GM19438 (cell line): ENCODE results near the gene SETD1B.

Experiments
- ATAC-seq: cut with Tn5 transposase; IDR thresholded peaks from one replicate; pipeline ENCODE4 v1.9.1; 2021; ENCODE audit warnings: low read depth; ENCODE audit not compliant: unreplicated experiment

SETD1B gene

DNA sequence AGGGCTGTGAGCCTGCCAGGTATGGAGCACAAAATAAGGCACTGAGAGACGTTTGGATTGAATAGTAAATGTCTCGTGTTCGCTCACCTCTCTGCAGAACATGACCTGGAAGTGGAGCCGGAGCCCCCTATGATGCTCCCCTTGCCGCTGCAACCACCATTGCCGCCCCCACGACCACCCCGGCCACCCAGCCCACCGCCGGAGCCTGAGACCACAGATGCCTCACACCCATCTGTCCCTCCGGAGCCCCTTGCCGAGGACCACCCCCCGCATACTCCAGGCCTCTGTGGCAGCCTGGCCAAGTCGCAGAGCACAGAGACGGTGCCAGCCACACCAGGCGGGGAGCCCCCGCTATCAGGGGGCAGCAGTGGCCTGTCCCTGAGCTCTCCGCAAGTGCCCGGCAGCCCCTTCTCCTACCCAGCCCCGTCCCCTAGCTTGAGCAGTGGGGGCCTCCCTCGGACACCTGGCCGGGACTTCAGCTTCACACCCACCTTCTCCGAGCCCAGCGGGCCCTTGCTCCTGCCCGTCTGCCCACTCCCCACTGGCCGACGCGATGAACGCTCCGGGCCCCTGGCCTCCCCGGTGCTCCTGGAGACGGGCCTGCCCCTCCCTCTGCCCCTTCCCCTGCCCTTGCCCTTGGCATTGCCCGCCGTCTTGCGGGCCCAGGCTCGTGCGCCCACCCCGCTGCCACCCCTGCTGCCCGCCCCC lies 18.7 kb downstream of the SETD1B start:
- ATAC-seq: no peak

DNA sequence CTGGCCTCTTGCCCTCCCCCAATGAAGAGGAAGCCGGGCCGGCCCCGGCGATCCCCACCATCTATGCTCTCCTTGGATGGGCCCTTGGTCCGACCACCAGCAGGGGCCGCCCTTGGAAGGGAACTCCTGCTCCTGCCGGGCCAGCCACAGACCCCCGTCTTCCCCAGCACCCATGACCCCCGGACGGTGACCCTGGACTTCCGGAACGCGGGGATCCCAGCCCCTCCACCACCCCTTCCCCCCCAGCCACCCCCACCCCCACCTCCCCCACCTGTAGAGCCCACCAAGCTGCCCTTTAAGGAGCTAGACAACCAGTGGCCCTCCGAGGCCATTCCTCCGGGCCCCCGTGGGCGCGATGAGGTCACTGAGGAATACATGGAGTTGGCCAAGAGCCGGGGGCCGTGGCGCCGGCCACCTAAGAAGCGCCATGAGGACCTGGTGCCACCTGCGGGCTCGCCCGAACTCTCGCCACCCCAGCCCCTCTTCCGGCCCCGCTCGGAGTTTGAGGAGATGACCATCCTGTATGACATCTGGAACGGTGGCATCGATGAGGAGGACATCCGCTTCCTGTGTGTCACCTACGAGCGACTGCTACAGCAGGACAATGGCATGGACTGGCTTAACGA lies 19.4 kb downstream of the SETD1B start:
- no peak for ATAC-seq

- no peak for ATAC-seq
These were observed 19.9 kb downstream of the SETD1B start for GRCh38 chr12:121823727-121824115.

- no peak for ATAC-seq
These were observed 21.3 kb downstream of the SETD1B start for GRCh38 chr12:121825041-121825523.

GRCh38 chr12:121826318-121827150 lies 22.7 kb downstream of the SETD1B start:
- no peak for ATAC-seq

DNA sequence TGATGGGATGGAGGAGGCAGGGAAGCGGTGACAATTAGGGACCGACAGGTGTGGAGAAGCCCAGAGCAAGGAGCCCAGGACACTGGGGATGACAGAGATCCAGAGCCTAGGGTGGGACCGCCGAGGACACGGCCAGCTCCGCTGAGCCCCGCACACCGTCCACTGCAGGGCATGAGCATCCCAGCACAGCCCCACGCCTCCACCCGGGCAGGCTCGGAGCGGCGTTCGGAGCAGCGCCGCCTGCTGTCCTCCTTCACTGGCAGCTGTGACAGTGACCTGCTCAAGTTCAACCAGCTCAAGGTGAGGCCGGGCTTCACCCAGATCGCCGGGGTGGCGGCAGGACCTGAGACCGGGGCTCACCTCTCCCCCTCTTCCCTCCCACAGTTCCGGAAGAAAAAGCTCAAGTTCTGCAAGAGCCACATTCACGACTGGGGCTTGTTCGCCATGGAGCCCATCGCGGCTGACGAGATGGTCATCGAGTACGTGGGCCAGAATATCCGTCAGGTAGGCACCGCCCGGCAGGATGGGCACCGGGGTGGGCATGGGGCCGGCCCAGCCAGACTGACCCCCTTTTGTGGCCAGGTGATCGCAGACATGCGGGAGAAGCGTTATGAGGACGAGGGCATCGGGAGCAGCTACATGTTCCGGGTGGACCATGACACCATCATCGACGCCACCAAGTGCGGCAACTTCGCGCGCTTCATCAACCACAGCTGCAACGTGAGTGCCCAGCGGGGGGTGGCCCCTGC lies 23.7 kb downstream of the SETD1B start:
- ATAC-seq: no peak

- no peak for ATAC-seq
These were observed 24.5 kb downstream of the SETD1B start for GRCh38 chr12:121828306-121828705.

GRCh38 chr12:121828826-121829225 lies 25.0 kb downstream of the SETD1B start:
- ATAC-seq: no peak

DNA sequence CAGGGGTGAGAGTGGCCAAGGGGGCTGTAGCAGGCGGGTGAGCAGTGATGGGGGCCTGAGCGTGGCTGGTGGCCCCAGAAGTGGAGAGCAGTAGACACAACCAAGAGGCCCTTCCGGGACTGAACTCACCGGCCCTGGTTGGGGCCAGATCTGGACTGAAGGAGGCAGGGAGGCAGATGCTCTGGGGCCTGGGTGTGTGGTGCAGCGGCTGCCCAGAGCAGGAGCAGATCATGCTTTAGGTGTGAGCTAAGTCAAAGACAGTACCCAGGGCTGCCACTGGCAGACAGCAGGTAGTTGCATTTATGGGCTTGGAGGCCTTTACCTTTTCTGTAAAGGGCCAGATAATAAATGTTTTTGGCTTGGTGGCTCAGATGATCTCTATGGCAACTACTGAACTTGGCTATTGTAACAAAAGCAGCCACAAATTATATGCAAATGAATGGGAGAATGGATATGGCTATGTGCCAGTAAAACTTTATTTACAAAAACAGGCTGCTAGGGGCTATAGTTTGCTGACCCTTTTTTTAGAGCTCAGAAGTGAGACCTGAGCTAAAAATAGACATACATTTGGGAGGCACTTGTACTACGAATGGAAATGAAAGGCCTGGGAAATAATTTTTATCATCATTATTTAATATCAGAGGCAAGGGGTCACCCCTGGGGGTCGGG lies 25.6 kb downstream of the SETD1B start:
- no peak for ATAC-seq

GRCh38 chr12:121830134-121830533 lies 26.3 kb downstream of the SETD1B start:
- ATAC-seq: no peak

DNA sequence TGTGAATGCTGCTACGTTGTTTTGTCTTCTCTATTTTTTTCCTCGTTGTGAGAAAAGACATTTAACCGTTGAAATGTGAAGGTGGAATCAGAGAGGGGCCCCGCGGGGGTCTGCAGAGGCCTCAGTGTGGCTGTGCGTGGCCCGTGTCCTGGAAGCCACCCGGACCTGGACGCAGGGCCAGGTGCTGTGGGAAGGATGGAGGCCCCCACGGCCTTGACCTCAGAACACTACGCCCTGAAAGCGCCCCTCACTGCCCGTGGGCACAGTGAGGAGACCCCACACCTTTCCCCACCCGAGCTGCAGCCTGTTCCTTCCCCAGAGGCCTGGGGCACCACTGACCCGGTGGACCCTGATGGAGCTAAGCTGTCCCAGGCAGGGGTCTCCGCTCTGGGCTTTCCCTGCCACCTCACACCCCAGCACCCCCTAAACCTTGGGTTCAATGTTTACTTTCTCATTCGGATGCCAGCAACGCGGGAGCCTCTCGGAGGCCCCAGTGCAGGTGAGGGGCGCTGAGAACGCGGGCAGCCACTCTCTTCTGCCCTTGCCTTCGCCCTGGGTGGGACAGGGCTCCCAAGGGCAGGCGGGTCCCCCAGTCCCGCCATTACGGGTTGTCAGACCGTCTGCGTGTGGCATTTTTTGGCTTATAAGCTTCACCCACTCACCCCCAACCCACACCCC lies 26.9 kb downstream of the SETD1B start:
- no peak for ATAC-seq

DNA sequence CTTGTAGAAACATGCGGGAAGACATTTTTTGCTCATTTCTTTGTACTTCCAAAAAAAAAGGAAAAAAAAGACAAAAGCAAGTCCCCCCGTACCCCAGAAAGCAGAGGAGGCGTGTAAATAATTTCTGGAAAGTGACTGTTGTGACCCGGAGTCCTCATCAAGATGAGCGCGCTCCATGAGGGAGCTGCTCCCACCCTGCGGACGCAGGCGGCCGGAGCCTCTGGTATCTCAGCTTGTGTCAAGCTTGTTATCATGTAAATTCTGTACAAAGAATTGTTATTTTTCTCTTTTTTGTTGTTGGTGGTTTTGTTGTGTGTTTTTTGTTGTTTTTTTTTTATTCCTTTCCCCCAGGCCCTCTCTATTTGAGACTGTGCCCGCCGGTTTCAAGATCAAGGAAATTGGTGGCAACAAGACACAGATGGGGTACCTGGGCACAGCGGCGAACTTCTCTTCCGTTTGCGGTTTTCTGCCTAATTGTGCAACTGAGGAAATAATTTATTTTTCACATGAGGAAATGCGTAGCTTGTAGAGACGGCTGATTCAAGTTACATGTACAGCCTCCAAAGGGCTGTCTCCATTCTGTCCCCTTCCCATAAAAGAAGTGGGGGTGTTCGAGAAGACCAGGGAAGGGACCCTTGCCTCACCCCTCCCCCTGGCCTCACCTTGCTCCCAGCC lies 27.9 kb downstream of the SETD1B start:
- ATAC-seq: no peak

- ATAC-seq: no peak
These were observed 33.9 kb downstream of the SETD1B start for GRCh38 chr12:121837680-121838079.

DNA sequence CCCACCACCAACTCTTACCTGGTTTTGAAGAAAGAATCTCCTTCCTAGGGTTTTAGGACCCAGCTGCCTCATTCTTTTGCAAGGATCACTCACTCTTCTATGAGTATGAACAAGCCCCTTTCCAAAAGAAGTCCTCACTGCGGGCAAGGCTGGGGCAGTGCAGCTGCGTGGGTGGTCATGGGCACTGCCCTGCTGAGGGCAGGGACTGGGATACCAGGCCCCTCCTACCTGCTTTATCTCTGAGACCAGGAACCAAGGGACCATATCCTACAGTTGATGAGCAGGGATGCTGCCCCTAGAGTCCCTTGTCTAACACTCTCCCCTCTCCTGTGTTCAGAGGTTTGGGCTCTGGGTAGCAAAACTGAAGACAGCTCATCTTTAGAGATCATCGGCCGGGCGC lies 34.3 kb downstream of the SETD1B start:
- no peak for ATAC-seq

- peak; percentile 97 for ATAC-seq
These were observed 35.5 kb downstream of the SETD1B start for GRCh38 chr12:121839106-121839992.

GRCh38 chr12:121839993-121840761 lies 36.4 kb downstream of the SETD1B start:
- no peak for ATAC-seq

- no peak for ATAC-seq
These were observed 39.6 kb downstream of the SETD1B start for GRCh38 chr12:121843236-121843982.
